Measurements from ENCODE around the gene LHPP.

GRCh38 chr10:124486635-124487034, 25.0 kb downstream of the LHPP start:
- TF ChIP-seq CTCF (IDR thresholded peaks at IDR 0.05) (no peak), MAX (IDR thresholded peaks at IDR 0.05) (no peak), TP53 (CRISPR knock-in tag; IDR thresholded peaks at IDR 0.05) (no peak), USF2 (IDR thresholded peaks at IDR 0.05) (no peak), MAFK (IDR thresholded peaks at IDR 0.05; ENCODE audit: partially characterized antibody) (no peak), JUN (IDR thresholded peaks at IDR 0.05) (no peak), GATA3 (IDR thresholded peaks at IDR 0.05; ENCODE audit: borderline replicate concordance) (no peak), FOXS1 (CRISPR knock-in tag; IDR thresholded peaks at IDR 0.05) (no peak), RAD21 (conservative IDR thresholded peaks at IDR 0.05 in 1 of 2, IDR thresholded peaks at IDR 0.05 in 1 of 2) (no peak), CEBPB (IDR thresholded peaks at IDR 0.05) (no peak), RCOR1 (IDR thresholded peaks at IDR 0.05; ENCODE audit: low read depth, low read length) (no peak), EP300 (IDR thresholded peaks at IDR 0.05) (no peak)
